ENCODE data around the gene AMPH. TPM values are rescaled to one million over a fixed set of nuclear protein-coding genes. Genes with fewer than 3 reads are reported as not detected.

AMPH gene
- total RNA-seq, 1 donor from 2014 or later, result 0.25 TPM

- Histone ChIP-seq H3K36me3 (ENCODE audit: control insufficient read depth, insufficient read depth, low read length) (no peaks in the 10 kb centered on the region), H3K4me3 (ENCODE audit: low read depth, low read length) (no peak overlapping the region), H3K27me3 (ENCODE audit: control insufficient read depth, insufficient read depth, low read length) (no peaks in the 10 kb centered on the region)
- DNase-seq (ENCODE audit: low read depth), result no peak
- TF ChIP-seq CTCF (IDR thresholded peaks at IDR 0.05; ENCODE audit: insufficient read depth, low read length, poor library complexity, severe bottlenecking), result no peak
These were observed 169.3 kb downstream of the AMPH start for GRCh38 chr7:38461887-38462286.

- H3K27me3 ChIP-seq (ENCODE audit: control insufficient read depth, insufficient read depth, low read length), result no peaks in the 10 kb centered on the region
- no peak for TF ChIP-seq CTCF (IDR thresholded peaks at IDR 0.05; ENCODE audit: insufficient read depth, low read length, poor library complexity, severe bottlenecking)
- no peaks in the 10 kb centered on the region for H3K36me3 ChIP-seq (ENCODE audit: control insufficient read depth, insufficient read depth, low read length)
- no peak for DNase-seq (ENCODE audit: low read depth)
- H3K4me3 ChIP-seq (ENCODE audit: low read depth, low read length), result no peak overlapping the region
These were observed 177.3 kb downstream of the AMPH start for GRCh38 chr7:38453826-38454225.

DNA sequence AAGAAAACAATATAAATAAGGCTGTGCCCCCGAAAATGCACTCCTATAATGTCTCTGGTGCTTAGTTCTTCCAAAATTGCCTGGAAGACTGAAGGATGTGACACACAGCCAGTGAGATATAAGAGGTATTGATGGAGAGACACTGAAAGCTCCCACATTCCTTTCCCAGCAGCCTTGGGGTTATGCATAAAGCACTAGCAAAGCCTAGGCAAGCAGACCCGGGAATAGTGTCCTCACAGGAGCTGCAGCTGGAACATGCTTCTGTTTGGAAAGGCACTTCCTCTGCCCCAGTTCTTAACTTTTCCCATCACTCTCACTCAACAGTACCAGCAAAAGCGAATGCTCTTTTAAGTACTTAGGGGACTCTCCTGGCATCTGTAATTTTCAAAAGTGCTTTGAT, 178.0 kb downstream of the AMPH start:
- no peak for DNase-seq (ENCODE audit: low read depth)
- H3K36me3 ChIP-seq (ENCODE audit: control insufficient read depth, insufficient read depth, low read length), result no peaks in the 10 kb centered on the region
- no peak overlapping the region for H3K4me3 ChIP-seq (ENCODE audit: low read depth, low read length)
- no peaks in the 10 kb centered on the region for H3K27me3 ChIP-seq (ENCODE audit: control insufficient read depth, insufficient read depth, low read length)
- no peak for TF ChIP-seq CTCF (IDR thresholded peaks at IDR 0.05; ENCODE audit: insufficient read depth, low read length, poor library complexity, severe bottlenecking)

GRCh38 chr7:38452681-38453108, 178.5 kb downstream of the AMPH start:
- no peak for TF ChIP-seq CTCF (IDR thresholded peaks at IDR 0.05; ENCODE audit: insufficient read depth, low read length, poor library complexity, severe bottlenecking)
- no peak for DNase-seq (ENCODE audit: low read depth)
- Histone ChIP-seq H3K27me3 (ENCODE audit: control insufficient read depth, insufficient read depth, low read length) (no peaks in the 10 kb centered on the region), H3K4me3 (ENCODE audit: low read depth, low read length) (no peak overlapping the region), H3K36me3 (ENCODE audit: control insufficient read depth, insufficient read depth, low read length) (no peaks in the 10 kb centered on the region)

DNA sequence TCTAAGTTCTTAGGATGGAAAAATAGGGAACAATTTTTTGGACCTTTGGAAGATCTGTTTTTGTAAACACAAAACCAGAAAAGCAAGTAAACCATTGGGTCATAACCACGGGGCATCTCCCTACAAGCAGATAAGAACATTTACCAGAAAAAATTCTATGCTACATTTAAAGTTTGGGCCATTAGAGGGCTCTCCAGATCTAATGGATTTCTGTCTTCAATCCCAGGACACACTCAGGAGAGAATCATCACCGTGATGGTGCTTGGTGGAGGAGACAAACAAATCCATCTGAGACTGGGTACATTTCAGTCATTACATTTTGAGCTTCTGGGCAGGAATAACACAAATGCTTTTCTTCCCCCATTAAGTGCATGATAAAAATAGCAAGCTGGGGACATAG, 179.3 kb downstream of the AMPH start:
- TF ChIP-seq CTCF (IDR thresholded peaks at IDR 0.05; ENCODE audit: insufficient read depth, low read length, poor library complexity, severe bottlenecking), result peak; percentile 11
- DNase-seq (ENCODE audit: low read depth), result no peak
- H3K27me3 ChIP-seq (ENCODE audit: control insufficient read depth, insufficient read depth, low read length), result no peaks in the 10 kb centered on the region
- H3K36me3 ChIP-seq (ENCODE audit: control insufficient read depth, insufficient read depth, low read length), result no peaks in the 10 kb centered on the region
- H3K4me3 ChIP-seq (ENCODE audit: low read depth, low read length), result no peak overlapping the region

GRCh38 chr7:38448584-38449234, 182.5 kb downstream of the AMPH start:
- no peak for DNase-seq (ENCODE audit: low read depth)
- no peak for TF ChIP-seq CTCF (IDR thresholded peaks at IDR 0.05; ENCODE audit: insufficient read depth, low read length, poor library complexity, severe bottlenecking)

More at GRCh38 chr7:38448584-38449234, 182.5 kb downstream of the AMPH start:
- Histone ChIP-seq H3K4me3 (ENCODE audit: low read depth, low read length) (no peak overlapping the region), H3K36me3 (ENCODE audit: control insufficient read depth, insufficient read depth, low read length) (no peaks in the 10 kb centered on the region), H3K27me3 (ENCODE audit: control insufficient read depth, insufficient read depth, low read length) (no peaks in the 10 kb centered on the region)

Measured in kidney epithelial cell (primary cell).